CD4-positive, alpha-beta T cell treated with Interferon gamma for 1 hour (primary cell): ENCODE data around the gene MPRIP.

Source experiments
- DNase-seq: peaks from one replicate; pipeline ENCODE4 v3.0.0-alpha.2; 2020

The MPRIP gene

DNA sequence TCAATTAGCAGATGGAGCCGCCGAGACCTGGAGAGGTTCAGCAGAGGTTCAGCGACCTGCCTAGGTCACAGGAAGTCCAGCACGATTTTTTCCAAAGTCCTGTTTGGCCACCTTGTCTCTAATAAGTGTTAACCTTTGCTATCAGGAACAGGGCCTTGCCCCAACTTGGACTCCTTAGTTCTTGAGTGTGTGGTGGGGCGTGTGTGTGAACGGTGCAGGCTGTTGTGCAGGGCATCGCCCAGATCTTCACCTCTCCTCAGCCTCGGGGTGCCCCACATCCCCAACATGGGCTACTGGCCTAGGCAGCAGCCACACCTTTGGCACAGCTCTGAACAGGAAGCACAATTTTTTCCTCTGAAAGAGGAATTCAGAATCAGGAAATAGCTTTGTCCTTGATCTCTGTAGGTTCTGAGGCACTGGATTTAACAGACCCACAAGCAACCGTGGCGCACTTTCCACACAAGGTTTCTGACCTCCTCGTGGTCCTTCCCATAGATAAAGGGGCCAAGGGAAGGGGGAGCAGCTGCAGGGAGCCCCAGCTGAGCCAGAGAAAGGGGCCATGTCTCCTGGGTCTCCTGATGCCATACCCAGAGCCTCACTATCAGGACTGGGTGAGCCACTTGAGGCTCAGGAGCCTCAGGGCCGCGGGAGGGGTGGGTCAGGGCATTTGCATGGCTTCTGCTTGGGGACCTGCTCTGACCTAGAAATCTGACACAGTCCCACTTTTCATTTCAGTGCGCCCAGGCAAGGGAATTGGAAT is 10.4 kb downstream of the MPRIP start:
- no peak for DNase-seq

DNA sequence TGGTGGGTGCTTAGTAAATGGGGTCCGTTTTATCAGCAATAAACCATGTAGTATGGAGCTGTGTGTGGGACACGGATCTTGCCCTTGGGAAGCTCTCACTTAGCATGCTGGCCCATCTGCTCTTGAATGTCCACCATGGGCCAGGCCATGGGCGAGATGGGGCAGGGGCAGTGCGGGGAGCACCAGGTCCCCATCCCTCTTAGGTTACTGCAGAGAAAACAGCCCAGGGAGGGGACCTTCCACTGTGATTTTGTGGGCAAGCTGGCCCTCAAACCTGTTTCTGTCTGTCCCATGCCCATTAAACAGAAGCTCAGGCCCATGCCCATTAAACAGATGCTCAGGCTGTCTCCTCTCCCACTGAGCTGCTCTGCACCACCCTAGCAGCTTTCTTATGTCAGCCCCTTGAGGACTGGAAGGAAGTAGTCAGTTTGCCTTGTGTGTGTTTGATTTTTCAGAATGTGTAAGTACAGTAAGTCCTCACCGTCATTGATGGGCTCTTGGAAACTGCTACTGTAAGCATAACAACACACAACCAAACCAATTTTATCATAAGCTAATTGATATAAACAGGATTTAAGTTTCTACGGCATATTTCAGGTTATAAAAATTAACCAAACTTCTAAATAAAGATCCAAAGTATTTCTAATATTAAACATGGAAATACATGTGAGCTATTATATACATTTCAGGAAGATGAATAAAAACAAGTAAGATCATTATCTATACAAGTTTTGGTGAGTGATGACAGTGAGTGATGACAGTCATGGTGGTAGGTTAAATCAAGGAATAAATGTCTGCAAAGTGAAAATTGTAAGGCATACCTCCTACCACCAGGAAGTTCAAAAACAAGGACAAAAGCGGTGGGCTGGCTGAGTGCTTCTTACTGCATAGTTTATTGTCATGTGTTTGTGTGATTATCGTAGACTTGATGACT is 11.5 kb downstream of the MPRIP start:
- DNase-seq: no peak

DNA sequence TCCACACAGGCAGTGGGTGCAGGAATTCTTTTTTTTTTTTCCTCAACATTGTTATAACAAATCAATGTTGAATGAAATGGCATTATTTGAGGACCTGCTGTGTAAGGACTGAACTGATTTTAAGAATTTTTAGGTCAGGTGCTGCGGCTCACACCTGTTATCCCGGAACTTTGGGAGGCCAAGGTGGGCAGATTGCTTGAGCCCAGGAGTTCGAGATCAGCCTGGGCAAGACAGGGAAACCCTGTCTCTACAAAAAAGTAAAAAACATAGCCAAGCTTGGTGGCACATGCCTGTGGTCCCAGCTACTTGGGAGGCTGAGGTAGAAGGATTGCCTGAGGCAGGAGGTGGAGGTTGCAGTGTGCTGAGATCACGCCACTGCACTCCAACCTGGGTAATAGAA is 12.4 kb downstream of the MPRIP start:
- DNase-seq: no peak

DNA sequence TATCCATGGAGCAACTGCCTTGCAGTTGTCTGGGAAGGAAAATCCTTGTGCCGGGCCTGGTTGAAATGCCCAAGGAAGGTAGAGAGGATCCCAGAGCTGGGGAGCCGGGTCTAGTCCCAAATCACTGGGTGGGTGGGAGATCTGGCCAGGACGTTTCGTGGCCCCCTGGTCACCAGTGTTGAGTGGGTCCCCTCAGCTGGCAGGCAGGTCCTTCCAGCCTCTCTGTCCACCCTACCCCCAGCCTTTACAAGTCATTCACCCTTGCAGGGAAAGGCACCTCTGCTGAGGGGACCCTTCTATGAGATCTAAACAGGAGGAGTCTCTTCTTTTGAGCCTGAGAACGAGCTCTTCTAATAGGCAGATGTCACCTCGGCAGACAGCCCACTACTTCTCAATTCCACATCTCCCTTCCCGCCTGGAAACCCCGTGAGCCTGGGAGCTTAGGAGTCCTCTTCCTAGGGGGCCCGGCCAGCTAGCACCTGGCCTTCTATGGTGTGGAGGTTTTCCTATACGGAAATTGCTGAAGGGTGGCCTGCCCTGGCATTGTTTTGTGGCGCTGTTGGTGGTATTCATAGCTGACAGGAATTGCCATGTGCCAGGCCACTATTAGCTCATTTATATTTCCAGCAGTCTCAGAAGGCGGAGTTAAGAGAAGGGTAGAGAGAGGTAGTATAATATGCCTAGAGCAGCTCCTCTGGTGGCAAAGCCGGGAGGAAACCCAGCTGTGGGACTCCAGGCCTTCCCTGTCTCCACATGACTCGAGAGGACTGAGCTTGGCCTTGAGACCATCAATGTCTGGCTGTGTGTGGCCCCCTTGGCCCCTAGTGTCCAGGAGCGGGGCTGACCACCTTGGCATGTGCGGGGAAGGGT is 13.3 kb downstream of the MPRIP start:
- DNase-seq: no peak

DNA sequence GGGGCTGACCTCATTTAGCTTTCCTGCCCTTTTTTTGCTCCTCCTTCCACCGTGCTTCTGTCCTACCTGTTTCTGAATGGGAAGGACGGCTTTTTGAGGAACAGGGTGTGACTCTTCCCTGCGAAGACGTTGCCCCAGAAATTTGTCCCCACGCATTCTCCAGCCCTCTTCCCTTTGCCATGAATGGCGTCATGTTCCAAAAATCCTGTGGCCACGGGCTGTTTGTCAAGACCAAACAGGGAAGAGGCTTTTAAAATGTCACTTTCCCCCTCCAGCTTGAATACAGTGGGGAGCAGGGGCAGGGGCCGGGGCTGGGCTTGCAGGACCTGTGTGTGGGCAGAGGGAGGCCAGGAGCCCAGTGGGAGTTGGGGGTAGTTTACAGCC is 13.9 kb downstream of the MPRIP start:
- no peak for DNase-seq

DNA sequence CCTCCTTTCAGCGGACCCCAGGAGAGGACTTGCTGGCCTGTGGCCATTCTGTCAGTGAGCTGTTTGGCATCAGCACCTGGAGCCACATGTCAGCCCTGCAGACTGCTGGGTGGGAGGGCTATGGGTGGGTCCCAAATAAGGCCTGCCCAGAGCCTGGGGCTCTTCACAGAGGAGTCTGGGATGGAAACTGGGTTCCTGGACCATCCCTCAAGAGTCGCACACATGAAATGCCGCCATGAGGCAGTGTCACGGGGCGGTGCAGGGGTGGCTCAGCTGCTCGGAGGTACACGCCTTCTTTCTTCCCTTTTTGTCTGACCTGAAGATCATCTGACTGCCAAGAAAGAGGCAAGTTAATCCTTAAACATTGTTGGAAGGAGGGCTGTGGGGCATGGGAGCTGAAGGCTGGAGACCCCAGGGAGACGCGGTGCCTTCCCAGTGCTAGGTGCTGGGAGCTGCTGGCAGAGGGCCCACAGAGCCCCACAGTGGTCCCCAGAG is 14.8 kb downstream of the MPRIP start:
- DNase-seq: no peak

DNA sequence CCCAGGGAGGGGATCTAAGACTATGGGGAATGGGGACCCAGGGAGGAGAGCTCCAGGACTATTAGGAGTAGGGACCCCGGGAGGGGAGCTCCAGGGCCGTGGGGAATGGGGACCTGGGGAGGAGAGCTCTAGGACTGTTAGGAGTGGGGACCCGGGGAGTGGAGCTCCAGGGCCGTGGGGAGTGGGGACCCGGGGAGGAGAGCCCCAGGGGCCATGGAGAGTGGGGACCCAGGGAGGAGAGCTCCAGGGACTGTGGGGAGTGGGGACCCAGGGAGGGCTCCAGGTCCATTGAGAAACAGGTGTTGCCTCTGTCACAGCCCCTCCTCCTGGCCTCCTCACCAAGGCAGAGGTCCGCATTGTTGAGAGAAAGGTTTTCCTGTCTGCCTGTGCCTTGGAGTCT is 16.0 kb downstream of the MPRIP start:
- DNase-seq: no peak

DNA sequence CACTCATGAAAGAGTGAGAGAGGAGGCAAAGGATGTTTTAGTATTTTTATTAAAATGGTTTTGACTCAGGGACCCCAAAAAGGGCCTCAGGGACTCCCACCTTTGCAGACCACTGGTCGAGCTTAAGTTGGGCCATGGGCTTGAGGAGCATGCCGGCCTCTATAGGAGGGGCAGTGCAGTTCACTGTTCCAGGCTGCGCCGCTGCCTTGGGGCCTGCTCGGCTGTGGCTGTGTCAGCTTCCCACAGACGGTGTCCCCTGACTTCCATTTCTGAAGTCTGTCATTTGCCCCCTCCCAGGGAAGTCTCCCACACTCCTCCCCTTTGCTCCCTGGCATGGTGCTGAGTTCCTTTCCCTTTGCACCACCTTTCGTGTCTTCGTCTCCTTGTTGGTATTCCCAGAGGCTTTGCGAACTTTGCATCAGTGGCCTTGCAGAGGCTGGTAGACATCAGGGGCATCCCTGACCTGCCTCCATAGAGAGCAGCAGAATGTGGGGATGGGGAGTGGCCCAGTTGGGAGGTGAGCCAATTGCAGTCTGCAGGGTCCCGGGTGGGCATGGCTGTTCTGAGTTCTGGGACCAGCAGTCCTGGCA is 17.1 kb downstream of the MPRIP start:
- no peak for DNase-seq

DNA sequence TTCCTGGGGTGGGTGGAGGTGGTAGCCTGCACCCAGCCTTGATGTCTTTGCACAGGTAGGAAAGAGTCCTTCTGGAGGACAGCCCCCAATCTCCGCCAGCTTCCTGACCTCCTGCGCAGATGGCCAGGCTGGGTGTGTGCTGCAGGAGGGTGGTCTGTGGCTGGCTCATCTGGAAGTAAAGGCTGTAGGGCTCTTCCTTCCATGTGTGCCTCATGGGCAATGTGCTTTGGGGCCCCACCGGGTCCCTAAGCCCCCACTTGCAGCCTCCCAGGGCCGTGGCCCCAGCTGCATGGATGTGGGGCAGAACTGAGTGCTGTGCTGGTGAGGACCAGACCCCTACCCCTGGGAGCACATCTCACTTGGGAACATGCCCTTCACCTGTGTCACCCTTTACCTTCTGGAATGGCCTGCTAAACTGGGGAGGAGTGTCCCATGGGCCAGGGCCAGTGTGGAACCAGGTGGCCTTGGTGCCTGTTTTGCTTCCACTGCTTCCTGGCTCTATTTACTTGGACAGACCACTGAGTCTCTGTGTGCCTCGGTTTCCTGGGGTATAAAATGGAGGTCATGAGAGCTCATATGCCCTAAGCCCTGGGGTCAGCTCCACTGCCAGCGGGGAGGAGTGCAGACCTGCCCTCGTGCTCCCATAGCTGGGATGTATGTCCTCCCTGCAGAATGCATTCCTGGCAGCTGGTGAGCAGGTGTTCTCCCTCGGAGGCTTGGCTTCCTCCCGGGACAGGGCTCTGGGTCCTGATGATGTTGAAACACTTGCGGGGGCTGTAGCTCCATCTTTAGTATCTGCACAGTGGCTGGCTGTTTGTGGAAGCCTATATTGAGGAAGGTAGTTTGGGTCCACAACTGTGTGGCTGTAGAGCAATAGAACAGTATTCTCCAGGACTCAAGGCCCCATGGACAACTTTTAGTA is 18.0 kb downstream of the MPRIP start:
- DNase-seq: no peak

DNA sequence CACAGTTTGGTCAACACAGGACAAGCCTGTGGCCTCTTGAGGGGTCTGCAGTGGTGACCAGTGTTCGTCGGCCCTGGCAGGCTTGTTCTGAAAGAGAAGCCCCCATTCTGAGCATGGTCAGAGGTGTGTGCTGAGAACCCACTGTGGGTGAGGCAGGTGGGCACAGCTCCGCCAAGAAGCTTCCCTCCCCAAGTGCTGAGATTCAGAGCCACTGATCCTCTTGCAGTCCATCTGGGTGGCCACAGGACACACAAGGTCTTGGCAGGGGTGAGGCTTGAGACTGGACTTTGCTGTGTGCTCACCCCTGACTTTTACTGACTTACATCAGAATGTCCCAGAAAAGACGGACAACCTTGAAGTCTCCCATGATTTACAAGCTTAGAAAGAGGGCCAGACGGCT is 18.7 kb downstream of the MPRIP start:
- DNase-seq: no peak

DNA sequence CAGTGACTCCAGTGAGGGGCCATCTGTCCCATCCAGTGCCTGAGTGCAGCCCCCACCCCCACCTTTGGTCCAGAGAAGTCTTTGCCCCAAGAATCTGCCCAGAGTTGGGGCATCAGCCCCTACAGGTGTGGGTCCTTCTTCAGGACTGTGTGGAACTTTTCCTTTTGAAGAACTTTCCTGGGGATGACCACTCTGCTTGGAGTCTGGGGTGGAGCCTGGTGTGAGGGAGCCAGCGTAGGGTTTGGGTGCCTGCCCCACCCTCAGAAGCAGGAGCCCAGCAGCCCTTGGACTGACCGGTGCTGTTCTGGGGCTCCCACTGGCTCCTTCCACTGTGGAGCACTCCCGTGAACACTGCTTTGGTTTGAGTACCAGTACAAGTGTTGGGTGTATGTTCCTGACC is 19.3 kb downstream of the MPRIP start:
- DNase-seq: no peak

DNA sequence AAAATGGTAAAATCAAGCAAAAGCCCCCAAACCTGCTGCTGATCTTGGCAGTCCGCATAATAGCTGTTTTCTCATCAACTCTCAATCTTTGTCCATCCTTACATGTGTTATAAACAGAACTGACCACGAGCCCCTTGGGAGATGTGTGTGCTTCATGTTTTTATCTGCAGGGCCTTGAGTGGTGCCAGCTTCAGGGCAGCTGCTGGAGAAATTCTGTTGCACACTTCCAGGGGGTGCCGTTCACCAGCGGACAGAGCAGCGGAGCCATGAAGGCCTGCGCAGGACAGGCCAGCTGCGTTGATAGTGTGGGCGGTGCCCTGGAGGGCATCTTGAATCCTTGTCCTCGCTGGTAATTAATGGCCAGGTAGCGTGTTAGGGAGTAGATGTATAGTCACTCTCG is 20.1 kb downstream of the MPRIP start:
- no peak for DNase-seq

DNA sequence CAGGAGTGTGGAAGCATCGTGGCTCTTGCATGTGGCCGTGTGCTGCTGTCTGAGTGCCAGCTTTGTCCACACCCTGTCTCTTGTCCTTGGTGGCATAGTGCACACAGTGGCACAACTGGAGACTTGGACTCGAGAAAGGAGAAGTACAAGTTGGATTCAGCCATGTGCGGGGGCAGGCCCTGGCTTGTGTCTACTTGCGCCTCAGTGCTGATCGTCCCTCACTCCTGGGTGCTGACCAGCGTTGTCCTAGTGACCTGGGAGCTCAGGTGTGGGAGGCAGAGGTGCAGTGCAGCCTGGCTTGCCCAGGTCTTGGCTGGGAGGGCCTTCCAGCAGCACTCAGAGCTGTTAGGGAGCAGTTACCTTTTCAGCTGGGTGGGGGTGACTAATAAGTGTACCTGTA is 20.6 kb downstream of the MPRIP start:
- no peak for DNase-seq

DNA sequence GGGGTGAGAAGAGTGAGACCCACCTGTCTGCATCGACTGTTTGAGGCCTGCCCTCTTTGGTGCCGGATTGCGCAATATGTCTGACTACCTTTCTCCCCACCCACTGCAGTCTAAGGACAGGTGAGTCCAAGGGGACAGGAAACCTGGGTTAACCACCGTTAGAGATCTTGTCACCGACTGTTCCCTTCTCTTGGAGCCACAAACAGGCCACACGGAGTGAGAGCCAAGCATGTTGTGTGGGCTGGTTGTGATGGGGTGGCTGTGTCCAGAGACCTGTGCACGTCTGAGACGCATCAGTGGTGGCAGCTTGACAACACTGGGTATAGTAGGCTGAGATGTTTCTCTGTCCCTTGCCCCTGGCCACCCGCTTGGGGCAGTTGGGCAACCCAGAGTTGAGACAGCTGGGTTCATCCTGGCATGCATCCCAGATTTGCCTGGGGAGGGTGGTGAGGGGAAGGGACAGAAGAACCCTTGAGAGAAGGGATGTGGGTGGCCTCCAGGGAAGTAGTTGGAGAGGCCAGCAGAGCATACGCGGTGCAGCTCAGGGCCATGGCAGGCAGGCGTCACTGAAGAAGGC is 21.4 kb downstream of the MPRIP start:
- peak; percentile 8 for DNase-seq

DNA sequence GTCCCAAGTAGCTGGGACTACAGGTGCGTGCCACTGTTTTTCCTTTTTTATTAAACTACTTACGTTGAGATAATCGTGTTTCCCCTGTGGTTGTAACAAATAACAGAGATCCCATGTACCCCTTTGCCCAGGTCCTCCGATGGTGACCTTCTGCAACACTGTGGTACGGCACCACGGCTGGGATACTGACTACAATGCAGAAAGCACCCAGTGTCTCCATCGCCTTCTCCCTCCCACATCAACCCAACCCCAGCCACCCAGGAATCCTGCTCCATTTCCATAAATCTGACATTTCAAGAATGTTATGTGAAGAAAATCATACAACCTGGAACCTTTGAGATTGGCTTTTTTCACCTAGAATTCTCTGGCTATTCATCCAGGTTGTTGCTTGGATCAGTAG is 22.1 kb downstream of the MPRIP start:
- no peak for DNase-seq

DNA sequence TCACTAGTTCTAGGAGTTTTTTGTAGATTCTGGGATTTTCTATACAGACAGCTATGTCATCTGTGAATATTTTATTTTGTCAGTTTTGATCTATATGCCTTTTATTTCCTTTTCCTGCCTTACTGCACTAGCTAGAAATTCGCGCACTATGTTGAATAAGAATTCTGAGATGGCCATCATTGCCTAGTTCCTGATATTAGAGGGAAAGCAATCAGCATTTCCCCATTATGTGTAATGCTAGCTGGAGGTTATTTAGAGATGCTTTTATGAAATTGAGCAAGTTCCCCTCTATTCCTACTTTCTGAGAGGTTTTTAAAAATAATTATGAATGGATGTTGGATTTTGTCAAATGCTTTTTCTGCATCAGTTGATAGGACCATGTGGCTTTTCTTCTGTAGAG is 23.8 kb downstream of the MPRIP start:
- DNase-seq: no peak

DNA sequence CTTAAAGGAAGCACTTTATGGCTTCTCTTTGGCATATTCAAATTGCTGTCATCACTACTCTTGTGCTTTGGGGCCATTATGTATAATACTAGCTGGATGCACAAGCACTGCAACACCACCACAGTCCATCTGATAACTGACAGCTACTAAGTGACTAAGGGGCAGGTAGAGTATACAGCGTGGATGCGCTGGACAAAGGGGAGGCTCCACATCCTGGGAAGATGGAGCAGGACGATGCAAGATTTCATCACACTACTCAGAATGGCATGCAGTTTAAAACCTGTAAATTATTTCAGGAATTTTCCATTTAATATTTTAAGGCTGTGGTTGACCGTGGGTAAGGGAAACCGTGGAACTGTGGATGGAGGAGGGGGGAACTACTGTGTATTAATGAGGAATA is 25.0 kb downstream of the MPRIP start:
- DNase-seq: no peak

DNA sequence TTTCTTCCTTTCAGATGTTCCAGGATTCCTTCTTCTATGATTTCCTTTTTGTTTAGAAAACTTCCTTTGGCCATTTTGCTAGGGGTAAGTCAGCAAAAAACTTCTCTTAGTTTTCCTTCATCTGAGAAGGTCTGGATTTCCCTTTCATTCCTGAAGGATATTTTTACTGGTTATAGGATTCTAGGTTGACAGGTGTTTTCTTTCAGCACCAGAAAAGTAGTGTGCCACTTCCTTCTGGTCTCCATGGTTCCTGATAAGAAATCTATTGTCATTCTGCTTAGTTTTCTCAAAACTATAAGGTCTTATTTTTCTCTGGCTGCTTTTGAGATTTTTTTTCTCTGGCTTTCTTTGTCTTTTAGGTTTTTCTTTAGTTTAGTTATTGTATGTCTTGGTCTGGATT is 27.6 kb downstream of the MPRIP start:
- no peak for DNase-seq

DNA sequence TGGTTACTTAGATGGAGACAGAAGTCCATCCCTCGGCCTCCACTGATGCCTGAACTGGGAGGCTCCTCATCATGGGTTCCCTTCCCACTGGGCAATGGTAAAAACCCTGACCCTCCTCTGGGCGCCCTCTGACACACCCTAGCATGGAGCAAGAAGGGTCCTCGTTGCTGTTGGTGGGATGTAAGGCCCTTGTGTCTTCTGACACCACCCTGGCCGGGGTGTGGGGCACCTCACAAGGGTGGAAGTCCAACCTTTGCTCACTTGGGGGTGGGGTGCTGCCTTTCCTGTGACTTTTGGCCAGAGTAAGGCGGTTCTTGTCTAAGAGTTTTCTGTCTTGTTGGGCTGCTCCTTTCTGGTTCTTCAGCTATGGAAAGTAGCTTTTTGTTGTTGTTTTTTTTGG is 28.7 kb downstream of the MPRIP start:
- no peak for DNase-seq

DNA sequence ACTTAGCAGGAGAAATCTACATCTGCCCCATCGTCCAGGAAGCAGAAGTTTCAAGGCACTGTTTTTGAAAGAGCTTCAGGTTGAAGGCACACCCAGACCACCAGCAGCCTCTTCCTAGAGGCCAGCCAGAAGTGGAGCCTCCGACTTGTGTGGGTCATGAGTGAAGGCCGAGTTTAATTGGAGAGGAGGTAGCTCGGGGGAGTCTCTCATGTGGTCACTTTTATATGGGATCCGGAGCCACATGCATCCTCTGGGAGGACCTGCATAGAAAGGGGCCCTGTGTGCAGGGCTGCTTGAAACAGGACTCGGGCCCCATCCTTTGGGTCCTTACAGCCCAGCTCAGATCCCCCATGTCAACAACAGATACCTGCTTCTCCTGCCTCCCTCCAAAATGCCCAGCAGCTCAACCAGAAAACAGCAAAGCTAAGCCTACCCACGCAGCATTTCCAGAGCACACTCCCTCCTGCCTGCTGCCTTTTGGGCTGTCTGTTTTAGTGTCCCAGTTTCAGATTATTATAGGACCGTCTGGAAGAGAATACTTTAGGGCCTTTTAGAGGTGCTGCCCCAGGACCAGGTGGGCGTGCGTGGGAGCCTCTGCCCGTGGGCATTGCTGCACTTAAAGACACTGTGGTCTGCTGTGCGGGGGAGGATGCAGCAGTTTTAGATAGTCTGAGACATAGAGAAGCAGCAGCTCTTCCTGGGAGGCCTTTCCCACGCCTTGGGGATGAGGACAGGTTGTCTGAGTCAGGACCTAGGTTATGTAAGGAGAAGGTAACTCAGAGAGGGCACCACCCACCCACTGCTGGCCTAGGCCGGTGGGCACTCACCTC is 29.5 kb downstream of the MPRIP start:
- DNase-seq: no peak
